ENCODE results near the gene LHFPL2.

DNA sequence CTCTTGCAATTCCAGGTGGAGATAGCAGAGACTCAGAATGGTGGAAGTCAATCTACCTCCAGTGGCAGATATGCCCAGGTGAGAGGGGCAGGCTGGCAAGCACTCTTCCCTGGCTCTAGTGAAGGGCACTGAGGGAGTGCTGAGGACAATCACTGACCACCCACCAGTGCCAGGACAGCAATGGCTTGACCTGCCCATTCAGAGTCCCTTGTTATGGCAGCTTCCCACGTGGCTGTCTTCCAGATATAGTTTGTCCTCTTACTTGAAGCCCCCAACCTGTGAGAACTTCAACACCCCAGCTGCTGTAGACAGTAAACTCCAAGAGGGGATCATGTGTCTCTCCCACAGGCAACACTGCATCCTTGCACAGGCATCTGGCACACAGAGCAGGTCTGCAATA is 104.7 kb downstream of the LHFPL2 start:
- TF ChIP-seq, protein P1, sequence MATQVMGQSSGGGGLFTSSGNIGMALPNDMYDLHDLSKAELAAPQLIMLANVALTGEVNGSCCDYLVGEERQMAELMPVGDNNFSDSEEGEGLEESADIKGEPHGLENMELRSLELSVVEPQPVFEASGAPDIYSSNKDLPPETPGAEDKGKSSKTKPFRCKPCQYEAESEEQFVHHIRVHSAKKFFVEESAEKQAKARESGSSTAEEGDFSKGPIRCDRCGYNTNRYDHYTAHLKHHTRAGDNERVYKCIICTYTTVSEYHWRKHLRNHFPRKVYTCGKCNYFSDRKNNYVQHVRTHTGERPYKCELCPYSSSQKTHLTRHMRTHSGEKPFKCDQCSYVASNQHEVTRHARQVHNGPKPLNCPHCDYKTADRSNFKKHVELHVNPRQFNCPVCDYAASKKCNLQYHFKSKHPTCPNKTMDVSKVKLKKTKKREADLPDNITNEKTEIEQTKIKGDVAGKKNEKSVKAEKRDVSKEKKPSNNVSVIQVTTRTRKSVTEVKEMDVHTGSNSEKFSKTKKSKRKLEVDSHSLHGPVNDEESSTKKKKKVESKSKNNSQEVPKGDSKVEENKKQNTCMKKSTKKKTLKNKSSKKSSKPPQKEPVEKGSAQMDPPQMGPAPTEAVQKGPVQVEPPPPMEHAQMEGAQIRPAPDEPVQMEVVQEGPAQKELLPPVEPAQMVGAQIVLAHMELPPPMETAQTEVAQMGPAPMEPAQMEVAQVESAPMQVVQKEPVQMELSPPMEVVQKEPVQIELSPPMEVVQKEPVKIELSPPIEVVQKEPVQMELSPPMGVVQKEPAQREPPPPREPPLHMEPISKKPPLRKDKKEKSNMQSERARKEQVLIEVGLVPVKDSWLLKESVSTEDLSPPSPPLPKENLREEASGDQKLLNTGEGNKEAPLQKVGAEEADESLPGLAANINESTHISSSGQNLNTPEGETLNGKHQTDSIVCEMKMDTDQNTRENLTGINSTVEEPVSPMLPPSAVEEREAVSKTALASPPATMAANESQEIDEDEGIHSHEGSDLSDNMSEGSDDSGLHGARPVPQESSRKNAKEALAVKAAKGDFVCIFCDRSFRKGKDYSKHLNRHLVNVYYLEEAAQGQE (IDR thresholded peaks at IDR 0.05; ENCODE audit: insufficient replicate concordance, low read depth), result no peak
- TF ChIP-seq, protein P2, sequence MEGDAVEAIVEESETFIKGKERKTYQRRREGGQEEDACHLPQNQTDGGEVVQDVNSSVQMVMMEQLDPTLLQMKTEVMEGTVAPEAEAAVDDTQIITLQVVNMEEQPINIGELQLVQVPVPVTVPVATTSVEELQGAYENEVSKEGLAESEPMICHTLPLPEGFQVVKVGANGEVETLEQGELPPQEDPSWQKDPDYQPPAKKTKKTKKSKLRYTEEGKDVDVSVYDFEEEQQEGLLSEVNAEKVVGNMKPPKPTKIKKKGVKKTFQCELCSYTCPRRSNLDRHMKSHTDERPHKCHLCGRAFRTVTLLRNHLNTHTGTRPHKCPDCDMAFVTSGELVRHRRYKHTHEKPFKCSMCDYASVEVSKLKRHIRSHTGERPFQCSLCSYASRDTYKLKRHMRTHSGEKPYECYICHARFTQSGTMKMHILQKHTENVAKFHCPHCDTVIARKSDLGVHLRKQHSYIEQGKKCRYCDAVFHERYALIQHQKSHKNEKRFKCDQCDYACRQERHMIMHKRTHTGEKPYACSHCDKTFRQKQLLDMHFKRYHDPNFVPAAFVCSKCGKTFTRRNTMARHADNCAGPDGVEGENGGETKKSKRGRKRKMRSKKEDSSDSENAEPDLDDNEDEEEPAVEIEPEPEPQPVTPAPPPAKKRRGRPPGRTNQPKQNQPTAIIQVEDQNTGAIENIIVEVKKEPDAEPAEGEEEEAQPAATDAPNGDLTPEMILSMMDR (IDR thresholded peaks at IDR 0.05; ENCODE audit: insufficient read depth, low read length), result no peak
